Measurements from ENCODE around the gene ENTHD1. TPM values are rescaled to one million over a fixed set of nuclear protein-coding genes. Genes with fewer than 3 reads are reported as not detected.

ENTHD1 gene
- total and polyA plus RNA-seq, 2 of the 8 experiments (the other 6 are each of a cell fraction or from before 2014, with no cell fraction given), result not detected

DNA sequence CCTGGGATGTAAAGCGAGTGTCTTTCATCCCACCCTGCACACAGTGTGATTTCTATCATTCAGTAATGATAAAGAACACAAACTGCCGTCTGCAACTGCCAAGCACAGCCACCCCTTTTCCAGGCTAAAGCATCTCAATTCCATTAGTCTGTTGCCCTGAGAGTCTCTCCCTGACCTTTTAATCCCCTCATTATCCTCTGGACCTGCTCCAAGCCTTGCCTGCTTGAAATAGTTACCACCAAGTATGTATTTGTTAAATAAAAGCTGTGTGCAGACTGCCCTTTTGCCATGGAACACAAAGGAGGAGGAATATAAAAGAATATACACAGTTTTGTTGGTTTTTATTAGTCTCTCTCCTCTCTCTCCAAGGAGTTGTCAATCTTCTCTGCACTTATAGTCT is 20.3 kb upstream of the ENTHD1 start:
- Histone ChIP-seq H4K91ac (replicated peaks; ENCODE audit: insufficient read length, low read length) (no peak overlapping the region), H2AFZ (ENCODE audit: low read length) (no peak overlapping the region), H3K9ac (replicated peaks in 1 of 4; ENCODE audit: extremely low read depth in 1 of 4, low read depth in 3 of 4, low read length in 3 of 4) (no peak overlapping the region), H3K23ac (ENCODE audit: insufficient read length) (no peak overlapping the region), H3K36me3 (ENCODE audit: control insufficient read depth in 2 of 4, insufficient read depth in 4 of 4, low read length in 3 of 4) (no peaks in the 10 kb centered on the region), H4K20me1 (replicated peaks in 1 of 2; ENCODE audit: control insufficient read depth in 1 of 2, insufficient read depth in 2 of 2, low read length in 2 of 2) (no peaks in the 10 kb centered on the region), H3K14ac (ENCODE audit: insufficient read length) (no peak overlapping the region), H3K27me3 (replicated peaks in 1 of 4; ENCODE audit: control insufficient read depth in 3 of 4, extremely low read depth in 1 of 4, insufficient read depth in 3 of 4, low read length in 3 of 4) (peaks cover 0 to 1% (median 0%) of the 10 kb centered on the region in 4 experiments; a peak in 1 of 7 replicates), H4K5ac (ENCODE audit: insufficient read length, low read depth, low read length) (no peak overlapping the region), H2AK5ac (ENCODE audit: low read depth, low read length) (no peak overlapping the region), H4K8ac (ENCODE audit: extremely low read depth, insufficient read depth, low read length) (no peak overlapping the region), H3K18ac (ENCODE audit: extremely low read depth, low read length) (no peak overlapping the region), H3K4ac (replicated peaks; ENCODE audit: insufficient read length, low read depth, low read length) (no peak overlapping the region), H3K27ac (ENCODE audit: low read depth, low read length) (no peak overlapping the region), H3K79me1 (ENCODE audit: low read depth, low read length) (no peaks in the 10 kb centered on the region), H3K4me3 (ENCODE audit: extremely low read depth in 1 of 4, insufficient read depth in 2 of 4, low read depth in 3 of 4, low read length in 4 of 4) (no peak overlapping the region), H3K4me1 (replicated peaks in 1 of 4; ENCODE audit: control insufficient read depth in 3 of 4, insufficient read depth in 4 of 4, low read length in 3 of 4) (peaks cover 0 to 7% (median 3%) of the 10 kb centered on the region in 4 experiments; a peak in 6 of 7 replicates), H2BK20ac (ENCODE audit: low read length) (no peak overlapping the region), H2BK12ac (ENCODE audit: low read depth, low read length) (no peak overlapping the region), H3K9me3 (ENCODE audit: insufficient read depth in 2 of 2, low read depth in 1 of 2, low read length in 1 of 2) (no peaks in the 10 kb centered on the region), H3K4me2 (ENCODE audit: insufficient read depth in 1 of 2, low read depth in 2 of 2, low read length in 2 of 2) (no peak overlapping the region), H3K56ac (replicated peaks; ENCODE audit: insufficient read length, low read depth, low read length) (no peak overlapping the region), H3K23me2 (ENCODE audit: low read depth, low read length) (no peaks in the 10 kb centered on the region), H2BK15ac (ENCODE audit: low read length) (no peak overlapping the region), H2BK120ac (replicated peaks; ENCODE audit: low read depth, low read length) (no peak overlapping the region), H3K79me2 (ENCODE audit: control insufficient read depth in 1 of 2, insufficient read depth in 2 of 2, low read length in 2 of 2) (no peaks in the 10 kb centered on the region), H2BK5ac (ENCODE audit: low read depth, low read length) (no peak overlapping the region)
- DNase-seq (ENCODE audit: low read depth in 1 of 2, low spot score in 2 of 2), result no peak
- CTCF ChIA-PET (ENCODE audit: partially characterized antibody), result interaction anchor here (0.9 to 2.6 kb wide), 5 partner anchors 11 to 113 kb away, joined by 3 to 8 read pairs (median 4); no protein-coding TSS in a partner anchor
- POLR2A ChIA-PET (ENCODE audit: partially characterized antibody), result interaction anchor here (0.6 kb wide), 1 partner anchor 126 kb away, joined by 3 read pairs; no protein-coding TSS in a partner anchor
- no peak for FAIRE-seq
- WGBS, 2 experiments (ENCODE audit: extremely low coverage in 1 of 2, insufficient coverage in 1 of 2, insufficient read length in 1 of 2, insufficient replicate concordance in 2 of 2, low coverage in 1 of 2, low lambda C conversion rate in 2 of 2, missing lambda C conversion rate in 1 of 2), result 80% methylated on average over 2 of the region's 2 CpGs; no CpG with 5 or more reads in 1 of the 2 experiments
- TF ChIP-seq SP1 (IDR thresholded peaks at IDR 0.05; ENCODE audit: low read depth, low read length), result no peak
- TF ChIP-seq, protein P1, sequence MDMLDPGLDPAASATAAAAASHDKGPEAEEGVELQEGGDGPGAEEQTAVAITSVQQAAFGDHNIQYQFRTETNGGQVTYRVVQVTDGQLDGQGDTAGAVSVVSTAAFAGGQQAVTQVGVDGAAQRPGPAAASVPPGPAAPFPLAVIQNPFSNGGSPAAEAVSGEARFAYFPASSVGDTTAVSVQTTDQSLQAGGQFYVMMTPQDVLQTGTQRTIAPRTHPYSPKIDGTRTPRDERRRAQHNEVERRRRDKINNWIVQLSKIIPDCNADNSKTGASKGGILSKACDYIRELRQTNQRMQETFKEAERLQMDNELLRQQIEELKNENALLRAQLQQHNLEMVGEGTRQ (IDR thresholded peaks at IDR 0.05; ENCODE audit: low read length), result no peak
- TF ChIP-seq RBBP5 (IDR thresholded peaks at IDR 0.05; ENCODE audit: borderline replicate concordance, low read depth, low read length), result no peak
- no peak for TF ChIP-seq POLR2AphosphoS5 (IDR thresholded peaks at IDR 0.05; ENCODE audit: low read depth, low read length)
- no peak for TF ChIP-seq SRF (IDR thresholded peaks at IDR 0.05; ENCODE audit: low read depth, low read length)
- TF ChIP-seq JUND (IDR thresholded peaks at IDR 0.05; ENCODE audit: low read length), result no peak

Data from H1 (cell line).